Measurements from ENCODE around the gene UGT1A10. TPM values are rescaled to one million over a fixed set of nuclear protein-coding genes. Genes with fewer than 3 reads are reported as not detected.

The UGT1A10 gene
- total RNA-seq, 1 donor from 2014 or later: not detected

DNA sequence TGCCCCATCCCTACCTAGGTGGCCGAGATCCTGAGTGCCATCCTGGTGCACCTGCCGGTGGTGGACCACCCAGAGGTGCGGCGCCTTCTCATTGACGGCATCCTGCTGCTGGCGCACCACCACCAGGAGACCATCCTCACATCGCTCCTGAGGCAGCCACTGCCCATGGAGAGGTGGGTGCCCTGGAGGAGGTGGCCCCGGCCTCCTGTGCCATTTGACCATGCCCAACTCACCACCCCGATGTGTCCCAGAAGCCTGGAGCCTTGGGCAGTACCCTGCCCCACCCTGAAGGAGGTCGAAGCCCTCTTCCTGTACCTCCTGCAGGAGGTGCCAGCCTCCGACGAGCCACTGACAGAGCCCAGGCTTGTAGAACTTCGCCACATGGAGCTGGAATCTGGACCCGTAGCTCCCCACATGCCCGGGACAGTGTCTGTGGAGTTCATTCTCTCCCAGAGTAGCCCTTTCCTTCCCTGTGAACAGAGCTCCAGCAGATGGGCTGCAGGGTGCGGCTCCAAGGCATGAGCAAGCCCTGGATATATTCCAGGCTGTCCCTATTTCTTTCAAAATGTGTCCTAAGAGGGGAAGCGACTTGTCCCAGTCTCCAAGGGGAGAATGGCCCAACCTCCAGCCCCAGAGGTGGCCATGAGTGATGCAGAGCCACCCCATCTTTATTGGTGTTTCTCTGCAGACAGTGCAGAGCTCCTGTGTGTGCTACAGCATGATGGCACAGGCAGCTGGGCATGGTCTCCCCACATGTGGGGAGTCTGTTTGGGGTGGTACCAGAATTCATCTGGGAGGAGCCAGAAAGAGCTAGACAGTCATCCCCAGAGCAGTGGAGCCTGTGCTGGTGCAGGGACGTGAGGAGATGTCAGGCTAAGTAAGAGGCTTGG is 183.9 kb downstream of the UGT1A10 start:
- H3K4me3 Mint-ChIP-seq (ENCODE audit: low read depth): no peak overlapping the region
- no peak for DNase-seq (ENCODE audit: low spot score, unreplicated experiment)
- no peaks in the 10 kb centered on the region for H3K9me3 Mint-ChIP-seq (ENCODE audit: low read depth)
- H3K27me3 Mint-ChIP-seq: no peaks in the 10 kb centered on the region
- H3K4me1 Mint-ChIP-seq (ENCODE audit: low read depth): no peaks in the 10 kb centered on the region
- H3K27ac Mint-ChIP-seq: no peak overlapping the region
- TF ChIP-seq, protein P1, sequence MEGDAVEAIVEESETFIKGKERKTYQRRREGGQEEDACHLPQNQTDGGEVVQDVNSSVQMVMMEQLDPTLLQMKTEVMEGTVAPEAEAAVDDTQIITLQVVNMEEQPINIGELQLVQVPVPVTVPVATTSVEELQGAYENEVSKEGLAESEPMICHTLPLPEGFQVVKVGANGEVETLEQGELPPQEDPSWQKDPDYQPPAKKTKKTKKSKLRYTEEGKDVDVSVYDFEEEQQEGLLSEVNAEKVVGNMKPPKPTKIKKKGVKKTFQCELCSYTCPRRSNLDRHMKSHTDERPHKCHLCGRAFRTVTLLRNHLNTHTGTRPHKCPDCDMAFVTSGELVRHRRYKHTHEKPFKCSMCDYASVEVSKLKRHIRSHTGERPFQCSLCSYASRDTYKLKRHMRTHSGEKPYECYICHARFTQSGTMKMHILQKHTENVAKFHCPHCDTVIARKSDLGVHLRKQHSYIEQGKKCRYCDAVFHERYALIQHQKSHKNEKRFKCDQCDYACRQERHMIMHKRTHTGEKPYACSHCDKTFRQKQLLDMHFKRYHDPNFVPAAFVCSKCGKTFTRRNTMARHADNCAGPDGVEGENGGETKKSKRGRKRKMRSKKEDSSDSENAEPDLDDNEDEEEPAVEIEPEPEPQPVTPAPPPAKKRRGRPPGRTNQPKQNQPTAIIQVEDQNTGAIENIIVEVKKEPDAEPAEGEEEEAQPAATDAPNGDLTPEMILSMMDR (IDR thresholded peaks at IDR 0.05; ENCODE audit: unreplicated experiment): no peak
- H3K36me3 Mint-ChIP-seq (ENCODE audit: insufficient read depth): no peaks in the 10 kb centered on the region

DNA sequence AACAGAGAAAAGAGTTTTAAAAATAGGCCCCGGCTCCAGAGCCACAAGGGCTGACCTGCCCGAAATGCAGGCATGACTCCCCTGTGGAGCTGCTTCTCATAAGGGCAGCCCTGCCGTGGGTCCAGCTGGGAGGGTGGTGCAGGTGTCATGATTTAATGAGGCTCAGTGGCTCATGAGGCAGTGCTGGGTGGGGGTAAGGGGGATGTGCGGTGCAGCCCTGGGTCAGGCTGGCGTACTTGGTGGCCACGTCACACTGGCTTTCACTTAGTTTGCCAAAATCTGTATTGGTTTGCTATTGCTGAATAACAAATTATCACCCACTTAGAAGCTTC is 184.5 kb downstream of the UGT1A10 start:
- H3K9me3 Mint-ChIP-seq (ENCODE audit: low read depth): no peaks in the 10 kb centered on the region
- DNase-seq (ENCODE audit: low spot score, unreplicated experiment): no peak
- no peaks in the 10 kb centered on the region for H3K4me1 Mint-ChIP-seq (ENCODE audit: low read depth)
- peaks cover 1% of the 10 kb centered on the region for H3K36me3 Mint-ChIP-seq (ENCODE audit: insufficient read depth)
- TF ChIP-seq, protein P1 (IDR thresholded peaks at IDR 0.05; ENCODE audit: unreplicated experiment): no peak
- no peak overlapping the region for H3K4me3 Mint-ChIP-seq (ENCODE audit: low read depth)
- H3K27me3 Mint-ChIP-seq: peaks cover 2% of the 10 kb centered on the region
- no peak overlapping the region for H3K27ac Mint-ChIP-seq

DNA sequence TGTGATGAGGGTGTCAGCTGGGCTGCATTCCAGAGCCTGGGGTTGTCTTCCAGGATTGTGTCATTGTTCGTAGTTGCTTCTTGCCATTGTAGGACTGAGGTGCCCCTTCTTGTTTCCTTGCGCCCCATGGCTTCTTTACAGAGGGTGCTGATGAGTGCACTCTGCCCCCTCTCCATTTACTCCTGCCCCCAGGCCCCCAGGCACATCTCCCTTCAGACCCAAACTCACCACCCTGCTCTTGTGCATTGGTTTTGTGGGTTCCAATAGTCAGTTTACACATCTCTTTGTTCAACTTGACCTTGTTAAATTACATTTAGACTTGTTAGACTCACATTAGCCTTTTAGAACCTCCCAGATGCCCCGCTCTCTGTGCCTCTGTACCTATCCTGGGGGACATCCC is 184.9 kb downstream of the UGT1A10 start:
- TF ChIP-seq, protein P1 (IDR thresholded peaks at IDR 0.05; ENCODE audit: unreplicated experiment): no peak
- no peak for DNase-seq (ENCODE audit: low spot score, unreplicated experiment)
- Mint-ChIP-seq H3K9me3 (ENCODE audit: low read depth) (peaks cover under 1% of the 10 kb centered on the region), H3K27me3 (peaks cover 2% of the 10 kb centered on the region), H3K27ac (no peak overlapping the region), H3K36me3 (ENCODE audit: insufficient read depth) (peaks cover 1% of the 10 kb centered on the region), H3K4me1 (ENCODE audit: low read depth) (no peaks in the 10 kb centered on the region), H3K4me3 (ENCODE audit: low read depth) (no peak overlapping the region)

DNA sequence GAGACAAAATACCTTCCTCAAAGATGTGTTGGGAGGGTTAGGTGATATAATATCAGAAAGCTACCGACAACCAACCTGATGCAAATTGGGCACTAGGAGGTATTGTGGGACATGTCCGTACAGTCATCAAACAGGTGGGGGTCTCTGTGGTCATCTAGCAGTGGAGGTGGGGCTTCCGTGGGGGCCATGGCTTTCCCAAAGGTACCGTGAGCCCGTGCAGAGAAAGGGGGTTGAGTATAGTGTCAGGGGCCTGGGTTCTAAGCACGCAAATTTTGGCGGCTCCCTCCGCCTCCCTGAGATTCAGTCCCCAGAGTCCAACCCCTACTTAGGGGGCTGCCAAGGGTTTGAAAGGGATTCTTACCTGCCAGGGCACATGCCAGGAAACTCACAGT is 185.5 kb downstream of the UGT1A10 start:
- TF ChIP-seq, protein P1 (IDR thresholded peaks at IDR 0.05; ENCODE audit: unreplicated experiment): no peak
- H3K36me3 Mint-ChIP-seq (ENCODE audit: insufficient read depth): peaks cover 1% of the 10 kb centered on the region
- no peak for DNase-seq (ENCODE audit: low spot score, unreplicated experiment)
- no peak overlapping the region for H3K27ac Mint-ChIP-seq
- H3K4me3 Mint-ChIP-seq (ENCODE audit: low read depth): no peak overlapping the region
- no peaks in the 10 kb centered on the region for H3K4me1 Mint-ChIP-seq (ENCODE audit: low read depth)
- peaks cover 3% of the 10 kb centered on the region for H3K9me3 Mint-ChIP-seq (ENCODE audit: low read depth)
- peaks cover 2% of the 10 kb centered on the region for H3K27me3 Mint-ChIP-seq

DNA sequence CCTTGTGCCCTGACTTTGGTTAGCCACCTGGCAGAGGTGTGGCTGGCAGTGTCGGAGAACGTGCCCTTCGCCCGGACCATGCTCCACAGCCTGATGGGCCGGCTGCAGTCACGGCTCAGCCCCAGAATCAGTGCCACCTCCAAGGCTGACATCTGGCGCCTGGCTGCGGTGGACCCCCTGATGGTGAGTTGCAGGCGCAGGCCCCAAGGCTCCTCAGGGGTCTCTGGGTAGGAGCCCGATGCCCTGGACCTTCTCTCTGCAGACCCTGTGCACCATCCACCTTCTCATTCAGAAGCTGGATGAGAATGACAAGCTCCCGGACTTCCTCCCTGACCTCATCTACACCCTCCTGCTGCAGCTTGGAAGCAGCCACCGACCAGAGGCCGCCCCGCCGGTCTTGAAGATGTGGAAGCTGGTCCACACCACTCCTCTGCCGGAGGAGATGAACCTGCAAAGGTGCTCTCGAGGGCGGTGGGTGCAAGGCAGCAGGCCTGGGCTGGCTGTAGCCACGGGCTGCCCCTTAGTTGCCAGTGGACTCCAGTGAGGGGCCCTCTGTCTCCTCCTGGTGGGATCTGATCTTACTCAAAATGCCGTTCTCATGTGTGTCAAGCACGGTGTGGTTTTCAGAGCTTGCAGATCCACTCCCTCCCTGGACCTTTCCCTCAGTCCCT is 186.0 kb downstream of the UGT1A10 start:
- no peak for DNase-seq (ENCODE audit: low spot score, unreplicated experiment)

More for the DNA sequence above, 186.0 kb downstream of the UGT1A10 start:
- H3K27ac Mint-ChIP-seq: no peak overlapping the region
- H3K36me3 Mint-ChIP-seq (ENCODE audit: insufficient read depth): peaks cover 1% of the 10 kb centered on the region
- peaks cover 2% of the 10 kb centered on the region for H3K27me3 Mint-ChIP-seq
- TF ChIP-seq, protein P1 (IDR thresholded peaks at IDR 0.05; ENCODE audit: unreplicated experiment): no peak
- H3K4me1 Mint-ChIP-seq (ENCODE audit: low read depth): no peaks in the 10 kb centered on the region
- no peak overlapping the region for H3K4me3 Mint-ChIP-seq (ENCODE audit: low read depth)
- peaks cover 3% of the 10 kb centered on the region for H3K9me3 Mint-ChIP-seq (ENCODE audit: low read depth)

Other genes starting within 250 kb of the UGT1A10 start
- 36.9 and 38.3 TPM in 2 replicates for gene USP40, start 69.7 kb upstream of the UGT1A10 start, total RNA-seq
- not detected in 2 replicates for gene UGT1A8, start 18.8 kb upstream of the UGT1A10 start, total RNA-seq
- gene UGT1A9, start 35.5 kb downstream of the UGT1A10 start, total RNA-seq: not detected in 2 replicates
- gene UGT1A7, start 45.5 kb downstream of the UGT1A10 start, total RNA-seq: not detected in 2 replicates
- not detected in 2 replicates for gene UGT1A6, start 56.4 kb downstream of the UGT1A10 start, total RNA-seq
- gene UGT1A5, start 76.5 kb downstream of the UGT1A10 start, total RNA-seq: not detected in 2 replicates
- not detected in 2 replicates for gene UGT1A4, start 82.3 kb downstream of the UGT1A10 start, total RNA-seq
- not detected in 2 replicates for gene UGT1A3, start 92.6 kb downstream of the UGT1A10 start, total RNA-seq
- gene UGT1A1, start 123.8 kb downstream of the UGT1A10 start, total RNA-seq: not detected in 2 replicates
- not detected in 2 replicates for gene MROH2A, start 141.9 kb downstream of the UGT1A10 start, total RNA-seq
- 22.0 and 23.1 TPM in 2 replicates for gene HJURP, start 218.1 kb downstream of the UGT1A10 start, total RNA-seq